Measurements from ENCODE around the gene FAM193B. TPM values are rescaled to one million over a fixed set of nuclear protein-coding genes. Genes with fewer than 3 reads are reported as not detected.

FAM193B gene
- total RNA-seq, 1 experiment from 2014 or later: 72.9 TPM

GRCh38 chr5:177600508-177601018, 46.2 kb upstream of the FAM193B start:
- H3K4me1 ChIP-seq: peaks cover 10% of the 10 kb centered on the region; the same call in 1 of the 2 replicates
- Mint-ChIP-seq H3K27me3 (ENCODE audit: insufficient read depth, unreplicated experiment) (no peaks in the 10 kb centered on the region), H3K27ac (ENCODE audit: unreplicated experiment) (peak overlapping the region; percentile 72), H3K4me3 (ENCODE audit: unreplicated experiment) (peak overlapping the region; percentile 82), H3K4me1 (ENCODE audit: low read depth, unreplicated experiment) (no peaks in the 10 kb centered on the region), H3K36me3 (ENCODE audit: insufficient read depth, unreplicated experiment) (peaks cover 28% of the 10 kb centered on the region), H3K9me3 (ENCODE audit: unreplicated experiment) (no peaks in the 10 kb centered on the region)
- H3K4me3 ChIP-seq (ENCODE audit: low read depth, low read length): peak overlapping the region; percentile 60
- DNase-seq: no peak
- no peaks in the 10 kb centered on the region for H3K27me3 ChIP-seq (replicated peaks; ENCODE audit: control insufficient read depth, insufficient read depth, low read length)
- no peaks in the 10 kb centered on the region for H3K9me3 ChIP-seq
- no TSS peak for BruUV-seq (replicated peaks)
- CTCF ChIA-PET: interaction anchor here (1.2 kb wide), 1 partner anchor 39 kb away, joined by 3 read pairs; no protein-coding TSS in a partner anchor
- no peak for TF ChIP-seq CTCF (IDR thresholded peaks at IDR 0.05; ENCODE audit: insufficient read depth in 1 of 2, low read depth in 1 of 2, low read length in 1 of 2, severe bottlenecking in 1 of 2, unreplicated experiment in 1 of 2)
- POLR2A ChIA-PET: interaction anchor here (0.6 kb wide), 1 partner anchor 104 kb away, joined by 5 read pairs; no protein-coding TSS in a partner anchor
- intact Hi-C loops (cut with micrococcal nuclease; ENCODE audit: unreplicated experiment): no loop called here
- H3K36me3 ChIP-seq (ENCODE audit: control insufficient read depth, insufficient read depth, low read length): no peaks in the 10 kb centered on the region; the same call in 1 of the 2 replicates

- peaks cover 10% of the 10 kb centered on the region; the same call in 1 of the 2 replicates for H3K4me1 ChIP-seq
- H3K27me3 Mint-ChIP-seq (ENCODE audit: insufficient read depth, unreplicated experiment): no peaks in the 10 kb centered on the region
- no TSS peak for BruUV-seq (replicated peaks)
- H3K4me1 Mint-ChIP-seq (ENCODE audit: low read depth, unreplicated experiment): no peaks in the 10 kb centered on the region
- peak within 1 kb of the TSS; percentile 72 for H3K27ac Mint-ChIP-seq (ENCODE audit: unreplicated experiment)
- peaks cover 3% of the 10 kb centered on the region for H3K36me3 ChIP-seq (ENCODE audit: control insufficient read depth, insufficient read depth, low read length)
- peak within 1 kb of the TSS; percentile 60 for H3K4me3 ChIP-seq (ENCODE audit: low read depth, low read length)
- no peak for TF ChIP-seq CTCF (IDR thresholded peaks at IDR 0.05; ENCODE audit: insufficient read depth in 1 of 2, low read depth in 1 of 2, low read length in 1 of 2, severe bottlenecking in 1 of 2, unreplicated experiment in 1 of 2)
- intact Hi-C loops (cut with micrococcal nuclease; ENCODE audit: unreplicated experiment): no loop called here
- DNase-seq: peak; percentile 80 to 95
- H3K9me3 Mint-ChIP-seq (ENCODE audit: unreplicated experiment): no peaks in the 10 kb centered on the region
- no peaks in the 10 kb centered on the region for H3K27me3 ChIP-seq (replicated peaks; ENCODE audit: control insufficient read depth, insufficient read depth, low read length)
- POLR2A ChIA-PET: interaction anchor here (0.6 to 0.7 kb wide), 2 partner anchors 102 to 103 kb away, joined by 3 to 5 read pairs; partner anchors contain the start of gene PDLIM7
- CTCF ChIA-PET: interaction anchor here (0.6 to 0.9 kb wide), 2 partner anchors 7 to 174 kb away, joined by 4 read pairs; partner anchors contain the start of gene GRK6
- H3K9me3 ChIP-seq: no peaks in the 10 kb centered on the region
- peak within 1 kb of the TSS; percentile 82 for H3K4me3 Mint-ChIP-seq (ENCODE audit: unreplicated experiment)
- H3K36me3 Mint-ChIP-seq (ENCODE audit: insufficient read depth, unreplicated experiment): peaks cover 34% of the 10 kb centered on the region
These were observed 45.6 kb upstream of the FAM193B start, which contains the start of gene B4GALT7 for GRCh38 chr5:177599731-177600507. Gene B4GALT7, plus strand, starts transcription at chr5:177600132. Its CDS starts 79 bp downstream, at chr5:177600211.

- BruUV-seq (replicated peaks): no TSS peak
- H3K4me3 Mint-ChIP-seq (ENCODE audit: unreplicated experiment): peak overlapping the region; percentile 82
These were observed 44.1 kb upstream of the FAM193B start for GRCh38 chr5:177598477-177598876.

More at GRCh38 chr5:177598477-177598876, 44.1 kb upstream of the FAM193B start:
- TF ChIP-seq CTCF (IDR thresholded peaks at IDR 0.05; ENCODE audit: insufficient read depth in 1 of 2, low read depth in 1 of 2, low read length in 1 of 2, severe bottlenecking in 1 of 2, unreplicated experiment in 1 of 2): no peak
- Mint-ChIP-seq H3K27ac (ENCODE audit: unreplicated experiment) (no peak overlapping the region), H3K36me3 (ENCODE audit: insufficient read depth, unreplicated experiment) (peaks cover 45% of the 10 kb centered on the region), H3K27me3 (ENCODE audit: insufficient read depth, unreplicated experiment) (no peaks in the 10 kb centered on the region), H3K9me3 (ENCODE audit: unreplicated experiment) (no peaks in the 10 kb centered on the region), H3K4me1 (ENCODE audit: low read depth, unreplicated experiment) (no peaks in the 10 kb centered on the region)
- ChIA-PET POLR2A (no interaction called here), CTCF (no interaction called here)
- intact Hi-C loops (cut with micrococcal nuclease; ENCODE audit: unreplicated experiment): no loop called here
- Histone ChIP-seq H3K4me3 (ENCODE audit: low read depth, low read length) (no peak overlapping the region), H3K9me3 (no peaks in the 10 kb centered on the region), H3K4me1 (peaks cover 10% of the 10 kb centered on the region; the same call in 1 of the 2 replicates), H3K27me3 (replicated peaks; ENCODE audit: control insufficient read depth, insufficient read depth, low read length) (no peaks in the 10 kb centered on the region), H3K36me3 (ENCODE audit: control insufficient read depth, insufficient read depth, low read length) (peaks cover 10% of the 10 kb centered on the region)
- no peak for DNase-seq

Data from Caco-2 (cell line).